KBM-7 (cell line): ENCODE data around the gene HPS3.

Experiments
- DNase-seq: peaks from one replicate; pipeline ENCODE4 v3.0.0-alpha.2; 2015
- in situ Hi-C: fragments of 300-500 bp; cut with MboI; formaldehyde crosslinking; loops from 2 replicates; pipeline ENCODE4 v1.14.3; 2020; ENCODE audit warnings: low sequenced_read_pairs, low pct_unique_long_range_greater_than_20kb, mixed read lengths

HPS3 gene

GRCh38 chr3:149119466-149119865 lies 10.0 kb upstream of the HPS3 start:
- in situ Hi-C loops, result loop anchor here (10.0 kb wide), 1 partner anchor 155 kb away; no protein-coding TSS in a partner anchor
- no peak for DNase-seq

- peak; percentile 65 for DNase-seq
- in situ Hi-C loops, result no loop called here
These were observed 9.1 kb upstream of the HPS3 start for GRCh38 chr3:149120051-149120972.

GRCh38 chr3:149122721-149123578 lies 6.5 kb upstream of the HPS3 start:
- in situ Hi-C loops, result no loop called here
- no peak for DNase-seq

- in situ Hi-C loops, result no loop called here
These were observed 617 bp upstream of the HPS3 start for GRCh38 chr3:149128821-149129220.

GRCh38 chr3:149131589-149131988 lies 2.2 kb downstream of the HPS3 start:
- DNase-seq, result no peak
- in situ Hi-C loops, result no loop called here

More at GRCh38 chr3:149128821-149129220, 617 bp upstream of the HPS3 start:
- no peak for DNase-seq

- DNase-seq, result no peak
- in situ Hi-C loops, result no loop called here
These were observed 5.1 kb downstream of the HPS3 start for GRCh38 chr3:149134575-149134974.

GRCh38 chr3:149142682-149143081 lies 13.2 kb downstream of the HPS3 start:
- in situ Hi-C loops, result no loop called here
- peak; percentile 73 for DNase-seq

GRCh38 chr3:149145356-149145755 lies 15.9 kb downstream of the HPS3 start:
- in situ Hi-C loops, result no loop called here
- peak; percentile 12 for DNase-seq

GRCh38 chr3:149145974-149146373 lies 16.5 kb downstream of the HPS3 start:
- DNase-seq, result peak; percentile 80
- in situ Hi-C loops, result no loop called here

GRCh38 chr3:149150436-149150835 lies 21.0 kb downstream of the HPS3 start:
- no peak for DNase-seq
- in situ Hi-C loops, result no loop called here

GRCh38 chr3:149151843-149152242 lies 22.4 kb downstream of the HPS3 start:
- DNase-seq, result peak; percentile 84
- in situ Hi-C loops, result no loop called here

- peak; percentile 63 for DNase-seq
- in situ Hi-C loops, result no loop called here
These were observed 23.0 kb downstream of the HPS3 start for GRCh38 chr3:149152420-149152819.

GRCh38 chr3:149153402-149153801 lies 24.0 kb downstream of the HPS3 start:
- in situ Hi-C loops, result no loop called here
- no peak for DNase-seq

- in situ Hi-C loops, result no loop called here
- no peak for DNase-seq
These were observed 31.4 kb downstream of the HPS3 start for GRCh38 chr3:149160754-149161300.

- DNase-seq, result no peak
- in situ Hi-C loops, result no loop called here
These were observed 32.6 kb downstream of the HPS3 start for GRCh38 chr3:149162007-149162406.

- in situ Hi-C loops, result no loop called here
These were observed 33.6 kb downstream of the HPS3 start for GRCh38 chr3:149163066-149163465.

GRCh38 chr3:149167898-149168297 lies 38.5 kb downstream of the HPS3 start:
- DNase-seq, result no peak
- in situ Hi-C loops, result no loop called here

More at GRCh38 chr3:149163066-149163465, 33.6 kb downstream of the HPS3 start:
- peak; percentile 76 for DNase-seq

- in situ Hi-C loops, result no loop called here
- no peak for DNase-seq
These were observed 41.2 kb downstream of the HPS3 start for GRCh38 chr3:149170672-149171071.

- no peak for DNase-seq
- in situ Hi-C loops, result no loop called here
These were observed 45.5 kb downstream of the HPS3 start for GRCh38 chr3:149174901-149175300.

GRCh38 chr3:149177122-149177521 lies 47.7 kb downstream of the HPS3 start:
- DNase-seq, result no peak
- in situ Hi-C loops, result no loop called here
